Caco-2 (cell line): Measurements from ENCODE around the gene ELMO1. TPM values are rescaled to one million over a fixed set of nuclear protein-coding genes. Genes with fewer than 3 reads are reported as not detected.

Experiments
- BruUV-seq: library from RNA; stranded (reverse); fragments of 400-500 nt; replicated peaks from 2 replicates; lab custom pipeline; 2021; lab: Mats Ljungman, UMichigan
- CTCF ChIA-PET: fragments of 300-600 bp; sonication (Branson Sonifier 250); formaldehyde crosslinking; loops from one replicate; lab custom pipeline; 2022; ENCODE audit warnings: antibody characterized with exemption; lab: Charles Lee
- POLR2A ChIA-PET: fragments of 300-600 bp; sonication (Branson Sonifier 250); formaldehyde crosslinking; loops from one replicate; lab custom pipeline; 2022; ENCODE audit warnings: antibody characterized with exemption; lab: Charles Lee
- DNase-seq, 2 experiments: peaks; one replicate each; pipeline versions ENCODE4 v3.0.0 to v3.0.0-alpha.2; 2020 to 2022
- H3K27me3 ChIP-seq: replicated peaks from 2 replicates; pipeline ENCODE4 v1.6.0; 2011; ENCODE audit warnings: low read length; ENCODE audit not compliant: control insufficient read depth, insufficient read depth
- H3K36me3 ChIP-seq: 2 replicates; pipeline ENCODE4 v1.5.1; 2011; ENCODE audit warnings: low read length; ENCODE audit not compliant: control insufficient read depth, insufficient read depth
- H3K4me1 ChIP-seq: fragments of 250-450 bp; sonication (Bioruptor Pico); 2 replicates; pipeline ENCODE4 v1.5.1; 2020; ENCODE audit warnings: mild to moderate bottlenecking
- H3K4me3 ChIP-seq: 2 replicates; pipeline ENCODE4 v1.5.1; 2011; ENCODE audit warnings: low read depth, mild to moderate bottlenecking, control low read depth, low read length
- H3K9me3 ChIP-seq: fragments of 250-450 bp; sonication (Bioruptor Pico); 2 replicates; pipeline ENCODE4 v1.5.1; 2020; ENCODE audit warnings: mild to moderate bottlenecking, moderate library complexity
- H3K27ac Mint-ChIP-seq: one replicate; pipeline ENCODE4 v1.8.0; 2022; ENCODE audit warnings: mixed read lengths; ENCODE audit not compliant: unreplicated experiment
- H3K27me3 Mint-ChIP-seq: one replicate; pipeline ENCODE4 v1.8.0; 2022; ENCODE audit warnings: mixed read lengths; ENCODE audit not compliant: insufficient read depth, unreplicated experiment
- H3K36me3 Mint-ChIP-seq: one replicate; pipeline ENCODE4 v1.8.0; 2022; ENCODE audit warnings: mild to moderate bottlenecking, mixed read lengths; ENCODE audit not compliant: insufficient read depth, unreplicated experiment
- H3K4me1 Mint-ChIP-seq: one replicate; pipeline ENCODE4 v1.8.0; 2022; ENCODE audit warnings: low read depth, mixed read lengths; ENCODE audit not compliant: unreplicated experiment
- H3K4me3 Mint-ChIP-seq: one replicate; pipeline ENCODE4 v1.8.0; 2022; ENCODE audit warnings: mild to moderate bottlenecking, moderate library complexity, mixed read lengths; ENCODE audit not compliant: unreplicated experiment
- H3K9me3 Mint-ChIP-seq: one replicate; pipeline ENCODE4 v1.8.0; 2022; ENCODE audit warnings: mixed read lengths; ENCODE audit not compliant: unreplicated experiment
- intact Hi-C: fragments of 100-400 bp; cut with micrococcal nuclease; formaldehyde crosslinking; loops from one replicate; pipeline ENCODE4 v1.10.0; 2022; ENCODE audit not compliant: unreplicated experiment
- total RNA-seq: library from RNA; stranded (reverse); gene quantifications from 2 replicates; pipeline ENCODE4 v1.2.3, GENCODE V29; 2022
- TF ChIP-seq, protein P1 (sequence below), 2 experiments: fragments of 200-600 bp in 1 of 2; IDR thresholded peaks; 1 replicate in 1 of 2; 2 replicates in 1 of 2; pipeline versions ENCODE4 v1.5.1 to v1.8.0; 2011 to 2022; ENCODE audit warnings: antibody characterized with exemption in 1 of 2, control low read depth in 1 of 2, inconsistent platforms in 1 of 2, low read depth in 1 of 2, low read length in 1 of 2, mild to moderate bottlenecking in 1 of 2, moderate library complexity in 1 of 2; ENCODE audit not compliant: insufficient read depth in 1 of 2, severe bottlenecking in 1 of 2, unreplicated experiment in 1 of 2

Gene ELMO1
- total RNA-seq, 1 experiment from 2014 or later: 0.14 TPM

GRCh38 chr7:37186753-37187152 is 261.9 kb downstream of the ELMO1 start:
- intact Hi-C loops: no loop called here
- H3K9me3 Mint-ChIP-seq: no peaks in the 10 kb centered on the region
- H3K36me3 ChIP-seq: no peaks in the 10 kb centered on the region
- H3K27me3 Mint-ChIP-seq: no peaks in the 10 kb centered on the region
- peaks cover 10% of the 10 kb centered on the region for H3K4me1 ChIP-seq
- H3K27ac Mint-ChIP-seq: no peak overlapping the region
- TF ChIP-seq, protein P1, sequence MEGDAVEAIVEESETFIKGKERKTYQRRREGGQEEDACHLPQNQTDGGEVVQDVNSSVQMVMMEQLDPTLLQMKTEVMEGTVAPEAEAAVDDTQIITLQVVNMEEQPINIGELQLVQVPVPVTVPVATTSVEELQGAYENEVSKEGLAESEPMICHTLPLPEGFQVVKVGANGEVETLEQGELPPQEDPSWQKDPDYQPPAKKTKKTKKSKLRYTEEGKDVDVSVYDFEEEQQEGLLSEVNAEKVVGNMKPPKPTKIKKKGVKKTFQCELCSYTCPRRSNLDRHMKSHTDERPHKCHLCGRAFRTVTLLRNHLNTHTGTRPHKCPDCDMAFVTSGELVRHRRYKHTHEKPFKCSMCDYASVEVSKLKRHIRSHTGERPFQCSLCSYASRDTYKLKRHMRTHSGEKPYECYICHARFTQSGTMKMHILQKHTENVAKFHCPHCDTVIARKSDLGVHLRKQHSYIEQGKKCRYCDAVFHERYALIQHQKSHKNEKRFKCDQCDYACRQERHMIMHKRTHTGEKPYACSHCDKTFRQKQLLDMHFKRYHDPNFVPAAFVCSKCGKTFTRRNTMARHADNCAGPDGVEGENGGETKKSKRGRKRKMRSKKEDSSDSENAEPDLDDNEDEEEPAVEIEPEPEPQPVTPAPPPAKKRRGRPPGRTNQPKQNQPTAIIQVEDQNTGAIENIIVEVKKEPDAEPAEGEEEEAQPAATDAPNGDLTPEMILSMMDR (IDR thresholded peaks at IDR 0.05; ENCODE audit: insufficient read depth in 1 of 2, low read depth in 1 of 2, low read length in 1 of 2, severe bottlenecking in 1 of 2, unreplicated experiment in 1 of 2): no peak
- H3K4me1 Mint-ChIP-seq: no peaks in the 10 kb centered on the region
- DNase-seq: no peak
- H3K4me3 Mint-ChIP-seq: no peak overlapping the region
- CTCF ChIA-PET: interaction anchor here (0.8 kb wide), 1 partner anchor 219 kb away, joined by 4 read pairs; no protein-coding TSS in a partner anchor
- no TSS peak for BruUV-seq
- H3K36me3 Mint-ChIP-seq: no peaks in the 10 kb centered on the region
- no peaks in the 10 kb centered on the region for H3K27me3 ChIP-seq
- POLR2A ChIA-PET: no interaction called here
- H3K4me3 ChIP-seq: no peak overlapping the region
- H3K9me3 ChIP-seq: 0 out of 2 replicates have a peak, but pooled peaks cover 5% of the 10 kb centered on the region

GRCh38 chr7:37181550-37181932 is 267.1 kb downstream of the ELMO1 start:
- ChIA-PET CTCF (interaction anchor here (0.6 to 2.0 kb wide), 25 partner anchors 16 to 740 kb away, joined by 3 to 58 read pairs (median 4); no protein-coding TSS in a partner anchor), POLR2A (no interaction called here)
- no peak overlapping the region for H3K4me3 Mint-ChIP-seq
- H3K27me3 Mint-ChIP-seq: no peaks in the 10 kb centered on the region
- no TSS peak for BruUV-seq
- H3K9me3 Mint-ChIP-seq: no peaks in the 10 kb centered on the region
- no peaks in the 10 kb centered on the region for H3K36me3 Mint-ChIP-seq
- Histone ChIP-seq H3K4me1 (peaks cover 14% of the 10 kb centered on the region), H3K36me3 (no peaks in the 10 kb centered on the region), H3K9me3 (0 out of 2 replicates have a peak, but pooled peaks cover 5% of the 10 kb centered on the region), H3K27me3 (no peaks in the 10 kb centered on the region), H3K4me3 (no peak overlapping the region)
- H3K4me1 Mint-ChIP-seq: no peaks in the 10 kb centered on the region
- DNase-seq: no peak
- no peak overlapping the region for H3K27ac Mint-ChIP-seq
- intact Hi-C loops: loop anchor here (5.0 kb wide), 3 partner anchors 79 to 709 kb away; no protein-coding TSS in a partner anchor
- TF ChIP-seq, protein P1 (IDR thresholded peaks at IDR 0.05; ENCODE audit: insufficient read depth in 1 of 2, low read depth in 1 of 2, low read length in 1 of 2, severe bottlenecking in 1 of 2, unreplicated experiment in 1 of 2): no peak

GRCh38 chr7:37180828-37181549 is 267.7 kb downstream of the ELMO1 start:
- H3K27ac Mint-ChIP-seq: peak overlapping the region; percentile 11

More at GRCh38 chr7:37180828-37181549, 267.7 kb downstream of the ELMO1 start:
- intact Hi-C loops: loop anchor here (5.0 kb wide), 3 partner anchors 79 to 709 kb away; no protein-coding TSS in a partner anchor
- H3K9me3 Mint-ChIP-seq: no peaks in the 10 kb centered on the region
- no TSS peak for BruUV-seq
- no peaks in the 10 kb centered on the region for H3K4me1 Mint-ChIP-seq
- no peaks in the 10 kb centered on the region for H3K27me3 ChIP-seq
- H3K4me1 ChIP-seq: peaks cover 14% of the 10 kb centered on the region
- H3K36me3 ChIP-seq: no peaks in the 10 kb centered on the region
- TF ChIP-seq, protein P1 (IDR thresholded peaks at IDR 0.05; ENCODE audit: insufficient read depth in 1 of 2, low read depth in 1 of 2, low read length in 1 of 2, severe bottlenecking in 1 of 2, unreplicated experiment in 1 of 2): no peak
- no peak overlapping the region for H3K4me3 ChIP-seq
- POLR2A ChIA-PET: no interaction called here
- H3K36me3 Mint-ChIP-seq: no peaks in the 10 kb centered on the region
- DNase-seq: no peak
- CTCF ChIA-PET: interaction anchor here (1.0 to 1.9 kb wide), 6 partner anchors 153 to 694 kb away, joined by 3 to 58 read pairs (median 22); no protein-coding TSS in a partner anchor
- no peaks in the 10 kb centered on the region for H3K27me3 Mint-ChIP-seq
- H3K4me3 Mint-ChIP-seq: no peak overlapping the region
- H3K9me3 ChIP-seq: 0 out of 2 replicates have a peak, but pooled peaks cover 1% of the 10 kb centered on the region
